Right hindlimb (tissue), 1 donor: ENCODE data around the gene C4orf46.

Source experiments
- DNase-seq: peaks from one replicate; pipeline ENCODE4 v3.0.0-alpha.2; 2018

C4orf46 gene

GRCh38 chr4:158649111-158649680 lies 22.5 kb downstream of the C4orf46 start:
- DNase-seq, result no peak

- no peak for DNase-seq
These were observed 26.9 kb downstream of the C4orf46 start for GRCh38 chr4:158644760-158645159.

- DNase-seq, result no peak
These were observed 27.3 kb downstream of the C4orf46 start for GRCh38 chr4:158644356-158644755.

- DNase-seq, result no peak
These were observed 35.1 kb downstream of the C4orf46 start for GRCh38 chr4:158636619-158637018.

DNA sequence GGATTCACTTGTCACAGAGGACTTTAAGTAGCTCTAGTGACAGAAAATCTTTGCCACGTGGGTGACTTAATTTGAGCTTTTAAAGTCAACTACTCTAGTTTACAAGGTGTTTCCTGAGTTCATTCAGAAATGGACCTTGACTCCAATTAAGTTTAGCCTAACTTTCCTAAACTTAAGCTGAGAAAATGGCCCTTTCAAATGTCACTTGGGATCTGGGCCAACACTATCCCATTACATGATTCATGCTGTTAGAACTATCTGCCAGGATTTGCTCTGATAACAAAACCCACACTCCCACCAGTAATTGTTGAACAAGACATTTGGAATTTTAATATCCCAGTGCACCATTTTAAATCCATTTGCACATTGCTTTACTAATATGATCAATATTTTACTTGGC lies 40.8 kb downstream of the C4orf46 start:
- DNase-seq, result no peak

- no peak for DNase-seq
These were observed 46.1 kb downstream of the C4orf46 start for GRCh38 chr4:158625544-158625943.

GRCh38 chr4:158624889-158625478 lies 46.7 kb downstream of the C4orf46 start:
- no peak for DNase-seq

GRCh38 chr4:158622251-158622650 lies 49.4 kb downstream of the C4orf46 start:
- DNase-seq, result no peak

- no peak for DNase-seq
These were observed 50.0 kb downstream of the C4orf46 start for GRCh38 chr4:158621729-158622128.

DNA sequence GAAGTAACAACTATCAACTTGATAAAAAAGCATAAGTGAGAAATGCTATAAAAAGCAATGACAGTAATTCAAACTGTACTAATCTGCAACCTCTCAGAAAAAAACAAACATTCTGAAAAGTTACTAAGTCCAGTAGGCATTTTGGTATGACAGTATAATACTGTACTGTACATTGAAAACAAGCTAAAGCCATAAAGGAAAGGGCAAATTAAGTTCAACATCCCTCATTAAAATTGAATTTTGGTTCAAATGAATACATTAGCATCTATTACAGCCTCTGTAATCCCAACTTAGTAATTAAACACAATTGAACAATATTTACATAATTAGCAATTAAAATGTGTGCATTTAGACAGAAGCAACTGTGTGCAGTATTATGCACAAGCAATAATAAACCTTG lies 53.7 kb downstream of the C4orf46 start:
- no peak for DNase-seq
